GM21423 (cell line): ENCODE measurements around the gene TENT4A.

Source experiments
- ATAC-seq: cut with Tn5 transposase; IDR thresholded peaks from one replicate; pipeline ENCODE4 v1.9.1; 2021; ENCODE audit warnings: mild to moderate bottlenecking, moderate library complexity; ENCODE audit not compliant: unreplicated experiment

The TENT4A gene

GRCh38 chr5:6730807-6731206 lies 17.6 kb downstream of the TENT4A start:
- ATAC-seq: no peak

DNA sequence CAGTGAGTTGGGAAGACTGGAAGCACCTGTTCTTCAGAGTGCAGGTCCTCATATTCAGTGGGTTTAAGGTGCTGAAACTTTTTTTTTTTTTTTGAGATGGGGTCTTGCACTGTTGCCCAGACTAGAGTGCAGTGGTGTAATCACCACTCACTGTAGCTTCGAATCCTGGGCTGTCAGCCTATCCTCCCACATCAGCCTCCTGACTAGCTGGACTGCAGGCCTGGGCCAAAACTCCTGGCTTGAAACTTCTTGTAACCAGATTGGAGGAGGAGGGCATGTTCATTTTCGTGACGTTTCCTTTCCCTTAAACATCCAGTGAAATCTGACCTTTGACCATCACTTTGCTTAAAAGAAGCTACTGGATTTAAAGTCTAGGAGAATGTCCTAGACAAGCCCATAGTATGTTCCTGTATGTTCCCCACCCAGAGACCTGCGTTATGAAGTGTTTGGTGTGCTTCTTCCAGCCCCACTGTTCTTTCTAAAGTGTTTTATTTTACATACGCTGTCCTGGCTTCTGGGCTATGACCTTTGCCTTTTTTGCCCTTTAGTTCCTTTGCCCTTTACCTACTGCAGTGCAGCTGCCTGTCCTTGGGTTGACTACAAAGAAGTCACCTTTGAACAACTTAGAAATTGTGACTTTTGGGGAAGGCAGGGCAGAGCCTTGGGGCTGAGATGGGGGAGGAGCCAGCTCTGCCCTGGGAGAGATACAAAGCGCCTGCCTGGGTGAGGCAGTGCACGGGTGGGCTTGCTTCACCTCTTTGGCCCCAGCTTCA lies 18.4 kb downstream of the TENT4A start:
- ATAC-seq: no peak

DNA sequence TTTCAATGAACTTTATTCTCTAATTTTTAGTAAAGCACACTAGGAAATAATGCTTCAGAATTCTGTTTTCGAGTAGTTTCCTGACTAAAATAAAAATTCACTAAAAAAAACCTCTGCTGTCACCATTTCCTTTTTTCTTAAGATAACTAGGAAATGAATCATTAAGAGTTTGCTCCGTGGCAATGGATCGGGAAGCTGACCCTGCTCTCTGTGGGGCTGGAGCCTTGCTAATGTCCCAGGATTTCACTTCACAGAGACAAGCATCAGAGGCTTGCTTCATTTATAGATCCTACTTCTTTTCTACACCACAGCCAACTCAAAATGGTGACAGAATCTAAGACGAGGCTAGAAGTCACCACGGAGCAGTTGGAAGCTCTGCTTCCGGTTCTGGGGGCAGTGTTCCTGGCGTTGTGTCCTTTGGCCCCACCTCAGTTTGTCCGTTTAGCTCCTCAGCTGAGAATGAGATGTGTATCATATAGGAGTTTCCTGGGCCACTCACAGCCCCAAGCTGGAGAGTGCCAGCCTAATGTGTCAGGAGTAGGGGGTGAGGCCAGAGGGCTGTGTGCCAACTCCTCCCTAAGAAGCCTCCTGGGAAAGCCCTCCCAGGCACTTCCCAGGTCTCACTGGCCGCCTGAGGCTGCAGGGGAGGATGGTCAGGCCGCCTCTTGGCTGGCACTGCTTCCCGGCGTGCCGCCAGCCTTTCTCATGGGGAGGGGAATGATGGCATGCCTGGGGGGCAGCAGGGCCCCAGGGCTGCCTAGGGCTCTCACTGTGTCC lies 19.6 kb downstream of the TENT4A start:
- no peak for ATAC-seq

DNA sequence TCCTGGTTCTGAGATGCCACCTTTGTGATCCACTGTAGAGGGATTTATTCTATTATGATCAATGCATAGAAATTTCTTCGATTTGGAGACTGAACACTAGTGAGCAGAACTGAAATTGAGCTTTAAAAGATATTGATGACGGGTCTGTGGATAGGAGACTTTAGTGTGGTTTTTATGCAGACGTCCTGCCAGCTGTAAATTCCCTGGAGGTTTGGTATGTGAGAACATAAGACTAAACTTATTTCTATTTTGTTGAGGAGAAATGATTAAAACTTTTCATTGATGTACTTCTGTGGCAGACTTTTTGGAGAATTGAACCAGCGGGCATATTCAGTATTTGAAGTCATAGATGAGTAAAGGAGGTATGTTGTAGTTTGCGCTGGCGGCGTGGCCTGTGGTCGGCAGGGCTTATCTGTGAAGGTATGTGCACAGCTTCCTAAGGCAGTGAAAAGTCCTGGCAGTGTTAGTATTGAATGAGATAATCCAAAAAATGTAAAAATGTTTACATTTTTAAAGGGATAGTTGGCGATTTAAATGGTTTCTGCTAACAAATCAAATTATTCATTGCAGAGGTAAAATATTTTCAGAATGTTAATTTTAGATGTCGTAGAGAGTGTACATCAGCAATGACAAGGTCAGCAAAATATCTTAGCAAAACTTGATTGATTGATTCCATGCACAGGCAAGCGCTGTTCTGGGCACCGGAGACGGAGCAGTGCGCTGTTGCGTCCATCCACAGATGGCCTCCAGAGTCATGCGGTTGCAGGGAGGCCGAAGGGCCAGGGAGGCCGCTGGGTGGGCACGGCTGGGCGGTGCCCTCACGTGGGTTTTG lies 20.4 kb downstream of the TENT4A start:
- ATAC-seq: no peak

DNA sequence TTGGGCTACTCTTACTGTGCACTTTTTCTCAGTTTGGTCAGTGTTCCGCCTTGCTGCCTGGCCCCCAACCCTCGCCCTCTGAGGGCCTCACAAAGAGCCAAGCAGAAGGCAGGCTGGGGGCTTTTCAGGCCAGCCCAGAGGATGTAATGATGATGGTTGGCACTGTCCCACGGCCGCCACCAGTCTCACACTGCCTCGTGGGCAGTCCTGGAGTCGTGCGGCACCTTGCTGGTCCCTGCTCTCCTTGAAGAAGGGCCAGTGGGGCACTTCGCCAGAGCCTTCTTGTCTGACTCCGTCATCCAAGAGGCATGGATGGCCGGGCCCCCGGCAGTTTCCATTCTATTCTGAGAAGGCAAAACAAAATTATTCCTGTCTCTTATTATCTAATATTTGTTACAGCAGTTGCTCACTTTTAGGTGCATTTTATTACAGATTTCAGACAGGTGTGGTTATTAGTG lies 21.0 kb downstream of the TENT4A start:
- no peak for ATAC-seq

DNA sequence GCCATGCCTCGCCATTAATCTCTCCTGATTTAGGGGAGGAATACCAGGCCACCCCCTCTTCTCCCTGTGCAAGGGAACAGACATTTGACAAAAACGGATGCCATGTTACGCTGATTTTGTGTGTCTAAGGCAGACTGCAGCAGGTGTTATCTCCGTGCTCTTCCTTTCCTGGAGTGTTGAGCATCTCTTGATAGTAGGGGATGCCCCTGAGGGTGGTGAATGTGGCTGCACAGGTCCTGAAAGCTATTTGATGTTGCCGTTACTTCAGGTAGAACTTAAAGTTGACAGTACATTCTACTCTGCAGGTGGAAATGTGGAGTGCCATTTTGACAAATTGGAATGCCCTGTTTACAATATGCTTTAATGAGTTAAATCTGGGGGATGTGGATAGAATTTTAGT lies 21.5 kb downstream of the TENT4A start:
- no peak for ATAC-seq

DNA sequence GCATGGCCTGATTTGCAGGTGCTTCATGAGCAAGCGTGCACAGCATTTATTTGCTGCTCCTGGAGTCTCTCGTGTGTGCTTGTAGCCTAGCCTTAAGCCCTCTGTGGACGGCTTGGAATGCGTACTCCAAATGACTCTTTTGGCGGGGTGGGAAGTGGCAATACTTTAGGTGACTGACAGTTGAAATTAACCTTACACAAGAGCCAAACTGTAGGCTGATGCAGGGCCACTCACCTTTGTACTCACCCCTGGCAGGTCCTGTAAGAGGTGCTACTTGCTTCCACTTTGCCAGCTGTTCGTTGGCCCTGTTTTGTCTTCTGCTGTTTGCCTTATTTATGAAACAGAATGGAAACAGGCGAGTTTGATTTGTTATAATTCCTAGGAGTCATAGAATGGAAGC lies 22.9 kb downstream of the TENT4A start:
- no peak for ATAC-seq

DNA sequence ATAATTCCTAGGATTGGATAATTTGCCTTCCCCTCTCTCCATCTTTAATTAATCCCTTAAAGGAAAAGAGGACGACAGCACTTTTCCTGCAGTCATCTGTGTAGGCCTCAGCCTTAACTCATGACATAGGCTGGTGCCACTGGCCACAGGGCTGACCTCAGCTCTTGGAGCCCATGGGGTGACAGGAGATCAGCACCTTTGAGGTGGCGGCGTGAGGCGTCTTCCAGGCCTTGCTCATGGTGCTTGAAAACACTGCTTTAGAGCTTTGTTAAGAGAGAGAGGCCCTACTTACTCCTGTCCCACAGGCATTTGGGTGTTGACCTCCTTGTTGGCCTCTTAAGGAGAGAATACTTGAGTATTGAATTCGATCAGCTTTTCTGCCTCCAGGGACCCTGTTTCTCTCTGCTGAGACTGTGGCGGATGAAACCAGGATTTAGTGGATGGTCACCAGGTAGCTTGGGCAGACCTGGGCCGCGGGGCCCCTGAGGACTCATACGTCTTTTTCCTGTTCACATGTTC lies 23.4 kb downstream of the TENT4A start:
- ATAC-seq: no peak

DNA sequence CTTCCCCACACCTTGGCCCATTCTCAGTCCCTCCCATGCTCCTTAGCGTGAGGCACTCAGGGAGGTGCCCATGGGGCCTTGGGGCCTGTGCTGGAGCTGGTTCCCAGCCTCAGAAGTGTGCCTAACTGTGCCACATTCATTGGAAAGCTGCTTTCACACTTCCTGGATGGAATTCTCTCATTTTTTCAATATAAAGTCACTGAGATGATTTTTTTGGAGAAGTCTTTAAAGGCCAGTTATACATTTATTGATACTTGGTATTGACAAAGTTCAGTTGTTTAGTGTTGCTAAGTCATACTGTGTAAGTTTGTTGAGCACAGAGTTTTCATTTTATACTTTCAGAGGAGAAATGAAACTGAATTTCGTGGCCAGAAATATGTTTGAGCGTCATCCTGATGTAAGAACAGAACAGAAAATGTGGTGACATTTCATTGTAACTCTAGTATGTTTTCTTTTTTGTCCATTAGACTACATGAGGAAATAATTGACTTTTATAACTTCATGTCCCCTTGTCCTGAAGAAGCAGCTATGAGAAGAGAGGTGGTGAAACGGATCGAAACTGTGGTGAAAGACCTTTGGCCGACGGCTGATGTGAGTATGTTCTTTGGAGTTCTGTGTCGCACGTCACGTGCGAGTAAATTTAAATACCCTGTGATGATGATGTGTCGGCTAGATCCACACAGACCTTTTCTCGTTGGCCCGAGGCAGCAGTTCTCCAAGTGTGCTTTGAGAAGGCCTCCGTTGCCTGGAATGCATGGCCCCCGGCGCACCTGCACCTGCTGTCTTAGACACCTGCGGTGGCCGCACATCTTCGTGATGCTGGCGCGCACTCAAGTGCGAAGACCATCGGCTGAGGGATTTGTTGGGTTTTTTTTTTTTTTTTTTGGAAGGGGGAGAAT lies 24.1 kb downstream of the TENT4A start:
- peak; percentile 75 for ATAC-seq

GRCh38 chr5:6739603-6740002 lies 26.4 kb downstream of the TENT4A start:
- no peak for ATAC-seq

GRCh38 chr5:6740586-6741150 lies 27.4 kb downstream of the TENT4A start:
- no peak for ATAC-seq

DNA sequence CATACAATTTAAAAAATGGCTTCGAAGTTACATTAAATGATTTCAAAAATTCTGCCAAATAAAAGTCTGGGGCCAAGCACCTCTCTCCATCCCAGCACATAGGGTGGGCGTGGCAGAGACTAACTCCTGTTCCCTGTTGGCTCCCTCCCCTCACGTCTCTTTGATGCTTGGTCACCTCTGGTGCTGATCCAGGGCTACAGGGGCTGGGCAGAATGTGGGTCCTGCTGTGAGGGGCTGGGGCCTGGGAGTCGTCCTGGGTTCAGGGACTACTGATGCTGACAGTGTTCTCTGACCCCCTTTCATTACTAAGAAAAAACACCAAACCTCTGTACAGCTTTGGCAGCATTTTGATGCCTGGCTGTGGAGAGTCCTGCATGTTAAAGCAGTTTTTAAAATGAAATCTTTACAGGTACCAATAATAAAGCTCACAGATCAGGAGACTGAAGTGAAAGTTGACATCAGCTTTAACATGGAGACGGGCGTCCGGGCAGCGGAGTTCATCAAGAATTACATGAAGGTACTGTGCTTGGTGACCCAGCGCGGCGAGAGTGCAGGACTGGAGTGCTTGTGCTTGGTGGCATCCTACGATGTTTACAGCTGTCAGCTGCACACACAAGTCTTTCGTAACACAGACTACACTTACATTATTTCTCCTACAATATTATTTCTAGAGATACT lies 29.0 kb downstream of the TENT4A start:
- ATAC-seq: no peak

- ATAC-seq: no peak
Observed at GRCh38 chr5:6743161-6743560, 29.9 kb downstream of the TENT4A start.

DNA sequence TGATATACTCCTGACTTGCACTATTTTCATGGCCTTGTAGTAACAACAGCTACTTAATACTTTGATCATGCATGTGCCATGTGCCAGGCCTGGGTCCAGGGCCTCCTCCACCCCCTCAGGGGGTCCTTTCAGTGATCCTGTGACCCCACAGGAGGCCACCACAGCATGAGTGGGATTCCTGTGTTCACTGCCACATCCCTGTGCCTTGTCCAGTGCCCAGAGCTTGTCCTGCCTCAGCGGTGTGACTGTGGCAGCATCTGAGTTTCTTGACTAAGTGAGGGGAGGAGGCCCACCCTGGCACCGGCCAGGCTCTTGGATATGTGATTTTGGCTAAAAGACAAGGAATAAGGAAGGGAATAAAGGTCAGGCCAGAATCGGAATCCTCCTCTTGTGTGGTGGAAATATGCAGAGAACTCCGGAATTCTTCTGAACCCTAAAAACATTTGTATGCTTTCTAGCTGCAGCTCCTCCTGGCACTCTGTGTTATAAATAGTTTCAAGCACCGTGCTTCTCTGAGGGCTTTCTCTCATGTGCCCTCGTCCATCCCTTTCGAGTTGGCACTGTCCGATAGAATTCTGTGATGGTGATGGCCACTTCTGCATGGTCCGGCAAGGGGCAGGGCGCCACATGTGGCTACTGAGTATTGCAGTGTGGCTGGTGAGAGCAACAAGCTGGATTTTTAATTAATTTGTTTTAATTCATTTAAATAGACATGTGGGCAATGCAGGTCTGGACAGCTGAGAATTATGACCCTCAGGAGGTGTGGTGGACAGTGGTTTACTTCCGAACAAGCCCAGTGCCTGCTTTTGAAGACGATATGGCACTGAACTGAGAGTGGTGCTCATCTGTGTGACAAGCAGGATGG lies 31.8 kb downstream of the TENT4A start:
- no peak for ATAC-seq

GRCh38 chr5:6745706-6746222 lies 32.5 kb downstream of the TENT4A start:
- ATAC-seq: peak; percentile 78

DNA sequence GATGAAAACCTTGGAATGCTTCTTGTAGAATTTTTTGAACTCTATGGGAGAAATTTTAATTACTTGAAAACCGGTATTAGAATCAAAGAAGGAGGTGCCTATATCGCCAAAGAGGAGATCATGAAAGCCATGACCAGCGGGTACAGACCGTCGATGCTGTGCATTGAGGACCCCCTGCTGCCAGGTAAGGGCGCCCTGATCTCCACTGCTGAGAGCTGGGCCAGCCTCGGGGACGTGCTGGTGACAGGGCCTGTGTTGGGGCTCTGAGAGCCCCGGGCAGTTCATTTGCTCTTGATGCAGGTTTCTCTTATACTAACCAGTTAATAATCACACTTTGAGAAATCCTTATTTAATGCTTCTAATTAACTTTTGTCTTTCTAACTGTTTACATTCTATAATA lies 33.0 kb downstream of the TENT4A start:
- ATAC-seq: no peak

GRCh38 chr5:6747103-6747502 lies 33.9 kb downstream of the TENT4A start:
- no peak for ATAC-seq

GRCh38 chr5:6748142-6748541 lies 34.9 kb downstream of the TENT4A start:
- no peak for ATAC-seq
